Endothelial cell of umbilical vein (primary cell): ENCODE data around the gene PSENEN. TPM values are rescaled to one million over a fixed set of nuclear protein-coding genes. Genes with fewer than 3 reads are reported as not detected.

Experiments used
- BruUV-seq: library from RNA; stranded (reverse); fragments of 400-500 nt; replicated peaks from 2 replicates; lab custom pipeline; 2021; lab: Mats Ljungman, UMichigan
- CTCF ChIA-PET: fragments of 300-600, 350-600 bp; sonication (Branson Sonifier 250); formaldehyde crosslinking; loops from one replicate; lab custom pipeline; 2021; ENCODE audit warnings: antibody characterized with exemption, inconsistent platforms; lab: Charles Lee
- POLR2A ChIA-PET: fragments of 300-600, 350-600 bp; sonication (Branson Sonifier 250); formaldehyde crosslinking; loops from one replicate; lab custom pipeline; 2021; ENCODE audit warnings: antibody characterized with exemption, inconsistent platforms; lab: Charles Lee
- DNase-seq: peaks from one replicate; pipeline ENCODE4 v3.0.0-alpha.2; 2011; ENCODE audit warnings: low read depth, low spot score
- FAIRE-seq: peaks from 2 replicates; lab custom pipeline; 2011; peaks lifted over from hg19 to GRCh38; lab: Jason Lieb, UNC
- H2AFZ ChIP-seq: 2 replicates; pipeline ENCODE4 v1.6.0; 2012; ENCODE audit warnings: low read depth, low read length, control low read depth, inconsistent platforms
- H3K27ac ChIP-seq: 2 replicates; pipeline ENCODE4 v1.5.1; 2011; ENCODE audit warnings: low read depth, mild to moderate bottlenecking, control low read depth, low read length, moderate library complexity; ENCODE audit not compliant: insufficient read depth
- H3K27me3 ChIP-seq, 2 experiments: 2 replicates each; pipeline versions ENCODE4 v1.6.0 to v1.6.1; 2011; ENCODE audit warnings: low read length in 2 of 2, mixed read lengths in 1 of 2; ENCODE audit not compliant: control insufficient read depth in 2 of 2, insufficient read depth in 2 of 2
- H3K36me3 ChIP-seq, 2 experiments: 2 replicates in 1 of 2; 3 replicates in 1 of 2; pipeline ENCODE4 v1.5.1; 2011; ENCODE audit warnings: low read length in 2 of 2, mild to moderate bottlenecking in 1 of 2, moderate library complexity in 1 of 2; ENCODE audit not compliant: control insufficient read depth in 2 of 2, insufficient read depth in 2 of 2; ENCODE audit errors: extremely low read depth in 1 of 2
- H3K4me1 ChIP-seq: 3 replicates; pipeline ENCODE4 v1.5.1; 2011; ENCODE audit warnings: mild to moderate bottlenecking, low read length; ENCODE audit not compliant: control insufficient read depth, insufficient read depth; ENCODE audit errors: extremely low read depth
- H3K4me2 ChIP-seq: 2 replicates; pipeline ENCODE4 v1.6.1; 2011; ENCODE audit warnings: low read length, control low read depth, mixed read lengths; ENCODE audit not compliant: insufficient read depth
- H3K4me3 ChIP-seq, 3 experiments: fragments of 200-600 bp in 1 of 3; sonication (generic), shearing (Covaris generic) in 1 of 3; replicated peaks in 1 of 3; 2 replicates each; pipeline ENCODE4 v1.5.1; 2011 to 2016; ENCODE audit warnings: control low read depth in 3 of 3, low read length in 3 of 3, mild to moderate bottlenecking in 2 of 3, inconsistent platforms in 1 of 3, low read depth in 1 of 3, moderate library complexity in 1 of 3; ENCODE audit not compliant: insufficient read depth in 1 of 3
- H3K79me2 ChIP-seq: 2 replicates; pipeline ENCODE4 v1.6.0; 2012; ENCODE audit warnings: low read length, inconsistent platforms; ENCODE audit not compliant: control insufficient read depth, insufficient read depth
- H3K9ac ChIP-seq: replicated peaks from 2 replicates; pipeline ENCODE3; 2011; ENCODE audit warnings: low read length, control low read depth; ENCODE audit not compliant: insufficient read depth; ENCODE audit errors: extremely low read depth
- H3K9me1 ChIP-seq: replicated peaks from 3 replicates; pipeline ENCODE4 v1.6.0; 2011; ENCODE audit warnings: mild to moderate bottlenecking, low read length; ENCODE audit not compliant: control insufficient read depth, insufficient read depth; ENCODE audit errors: extremely low read depth
- H3K9me3 ChIP-seq: replicated peaks from 2 replicates; pipeline ENCODE4 v1.5.1; 2012; ENCODE audit warnings: low read length, inconsistent platforms; ENCODE audit not compliant: control insufficient read depth, insufficient read depth
- H4K20me1 ChIP-seq: replicated peaks from 2 replicates; pipeline ENCODE3; 2011; ENCODE audit warnings: mild to moderate bottlenecking, low read length; ENCODE audit not compliant: control insufficient read depth, insufficient read depth; ENCODE audit errors: extremely low read depth
- CTCF ChIP-seq, 2 donors: IDR thresholded peaks; 1 replicate in 1 of 2; 2 replicates in 1 of 2; pipeline ENCODE4 v1.5.1; 2011; ENCODE audit warnings: low read length in 2 of 2, mild to moderate bottlenecking in 2 of 2, moderate library complexity in 2 of 2, control low read depth in 1 of 2, inconsistent platforms in 1 of 2, low read depth in 1 of 2; ENCODE audit not compliant: insufficient read depth in 1 of 2; ENCODE audit errors: extremely low read depth in 1 of 2
- EZH2 ChIP-seq: IDR thresholded peaks from 2 replicates; pipeline ENCODE4 v1.6.1; 2012; ENCODE audit warnings: borderline replicate concordance, low read depth, mild to moderate bottlenecking, moderate library complexity, low read length, inconsistent platforms; ENCODE audit not compliant: severe bottlenecking
- FOS ChIP-seq: IDR thresholded peaks from 2 replicates; pipeline ENCODE4 v1.6.1; 2011; ENCODE audit warnings: mild to moderate bottlenecking, low read length, moderate library complexity, borderline replicate concordance; ENCODE audit not compliant: insufficient read depth
- GATA2 ChIP-seq: IDR thresholded peaks from 2 replicates; pipeline ENCODE4 v1.7.0; 2011; ENCODE audit warnings: low read depth, mild to moderate bottlenecking, moderate library complexity, mixed read lengths, low read length; ENCODE audit not compliant: insufficient read length, insufficient read depth
- JUN ChIP-seq: IDR thresholded peaks from 2 replicates; pipeline ENCODE4 v1.6.1; 2011; ENCODE audit warnings: borderline replicate concordance, low read depth; ENCODE audit not compliant: insufficient read length, insufficient read depth
- MYC ChIP-seq: IDR thresholded peaks from one replicate; pipeline ENCODE4 v1.6.1; 2011; ENCODE audit warnings: mild to moderate bottlenecking, low read depth, low read length
- POLR2A ChIP-seq: IDR thresholded peaks from 2 replicates; pipeline ENCODE4 v1.6.1; 2012; ENCODE audit warnings: low read depth, mild to moderate bottlenecking, control low read depth, low read length
- POLR2AphosphoS5 ChIP-seq: IDR thresholded peaks from 2 replicates; pipeline ENCODE4 v1.6.1; 2012; ENCODE audit warnings: low read depth, mild to moderate bottlenecking, control low read depth, low read length, moderate library complexity; ENCODE audit not compliant: insufficient read depth
- dilution Hi-C: fragments of 300-500 bp; cut with MboI; formaldehyde crosslinking; loops from one replicate; pipeline ENCODE4 v1.15.0; 2019; ENCODE audit warnings: low sequenced_read_pairs; ENCODE audit not compliant: extremely low pct_ligation_motif_present
- intact Hi-C: fragments of 100-400 bp; cut with micrococcal nuclease; formaldehyde crosslinking; loops from one replicate; pipeline ENCODE4 v1.10.0; 2022
- polyA plus RNA-seq, 4 experiments: library from polyadenylated mRNA; depleted of rRNA in 3 of 4; stranded (reverse) in 3 of 4; unstranded in 1 of 4; fragments of >200 nt; gene quantifications; 2 replicates each; pipeline versions ENCODE4 v1.2.1 to v1.2.3, GENCODE V29; 2011 to 2012; ENCODE audit warnings: missing spikeins in 1 of 4
- total RNA-seq: library from RNA; stranded (reverse); gene quantifications from 2 replicates; pipeline ENCODE4 v1.2.3, GENCODE V29; 2021

Gene PSENEN
- total and polyA plus RNA-seq, 2 donors (not counting 3 experiments of a cell fraction or from before 2014, with no cell fraction given) = 60.0 to 70.1 TPM

GRCh38 chr19:35727956-35728706 lies 17.3 kb upstream of the PSENEN start:
- POLR2A ChIA-PET = no interaction called here
- Histone ChIP-seq H3K36me3 (peaks cover 26 to 82% of the 10 kb centered on the region in 2 experiments), H3K4me3 (no peak overlapping the region), H3K4me2 (no peak overlapping the region), H3K27ac (no peak overlapping the region), H3K79me2 (no peaks in the 10 kb centered on the region), H3K27me3 (no peaks in the 10 kb centered on the region), H3K9me1 (no peaks in the 10 kb centered on the region), H3K9ac (no peak overlapping the region), H2AFZ (no peak overlapping the region), H3K4me1 (no peaks in the 10 kb centered on the region), H4K20me1 (no peaks in the 10 kb centered on the region), H3K9me3 (no peaks in the 10 kb centered on the region)
- intact Hi-C loops = no loop called here
- DNase-seq = no peak
- BruUV-seq = no TSS peak
- dilution Hi-C loops = no loop called here
- CTCF ChIA-PET = interaction anchor here (0.8 to 1.6 kb wide), 2 partner anchors 12 to 13 kb away, joined by 3 read pairs; no protein-coding TSS in a partner anchor
- no peak for TF ChIP-seq GATA2
- TF ChIP-seq EZH2 = no peak
- TF ChIP-seq FOS = no peak
- TF ChIP-seq JUN = no peak
- no peak for TF ChIP-seq MYC
- no peak for TF ChIP-seq POLR2AphosphoS5
- TF ChIP-seq POLR2A = no peak
- no peak for TF ChIP-seq CTCF (IDR thresholded peaks at IDR 0.05; ENCODE audit: extremely low read depth in 1 of 2, insufficient read depth in 1 of 2, low read depth in 1 of 2, low read length in 2 of 2)
- no peak for FAIRE-seq
